Measurements from ENCODE around the gene RPL32. TPM values are rescaled to one million over a fixed set of nuclear protein-coding genes. Genes with fewer than 3 reads are reported as not detected.
"Not testable (repeated sequence)": the region's sequence is repeated elsewhere in the genome, so short reads cannot be mapped to it uniquely, and the experiment has no call there.

The RPL32 gene
- total RNA-seq, 1 donor, result 1,353 TPM

DNA sequence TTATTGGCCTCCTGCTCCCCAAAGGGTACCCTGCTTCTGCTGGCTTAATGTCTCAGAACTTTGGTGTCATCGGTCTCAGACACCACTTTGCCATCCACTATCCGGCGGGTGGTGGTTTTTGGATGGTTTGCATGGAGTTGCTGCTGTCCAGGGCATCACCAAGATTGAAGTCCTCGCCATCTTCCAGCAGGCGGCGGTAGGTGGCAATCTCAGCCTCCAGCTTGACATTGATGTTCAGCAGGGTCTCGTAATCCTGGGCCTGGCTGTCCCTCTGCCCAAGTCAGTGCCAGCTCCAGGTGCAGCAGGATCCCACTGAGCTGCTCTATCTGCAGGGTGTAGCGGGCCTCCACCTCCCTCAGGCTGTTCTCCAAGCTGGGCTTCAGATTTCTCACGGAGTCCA, 54.0 kb downstream of the RPL32 start:
- DNase-seq (ENCODE audit: low read depth), result peak; percentile 33
- TF ChIP-seq, protein P1, sequence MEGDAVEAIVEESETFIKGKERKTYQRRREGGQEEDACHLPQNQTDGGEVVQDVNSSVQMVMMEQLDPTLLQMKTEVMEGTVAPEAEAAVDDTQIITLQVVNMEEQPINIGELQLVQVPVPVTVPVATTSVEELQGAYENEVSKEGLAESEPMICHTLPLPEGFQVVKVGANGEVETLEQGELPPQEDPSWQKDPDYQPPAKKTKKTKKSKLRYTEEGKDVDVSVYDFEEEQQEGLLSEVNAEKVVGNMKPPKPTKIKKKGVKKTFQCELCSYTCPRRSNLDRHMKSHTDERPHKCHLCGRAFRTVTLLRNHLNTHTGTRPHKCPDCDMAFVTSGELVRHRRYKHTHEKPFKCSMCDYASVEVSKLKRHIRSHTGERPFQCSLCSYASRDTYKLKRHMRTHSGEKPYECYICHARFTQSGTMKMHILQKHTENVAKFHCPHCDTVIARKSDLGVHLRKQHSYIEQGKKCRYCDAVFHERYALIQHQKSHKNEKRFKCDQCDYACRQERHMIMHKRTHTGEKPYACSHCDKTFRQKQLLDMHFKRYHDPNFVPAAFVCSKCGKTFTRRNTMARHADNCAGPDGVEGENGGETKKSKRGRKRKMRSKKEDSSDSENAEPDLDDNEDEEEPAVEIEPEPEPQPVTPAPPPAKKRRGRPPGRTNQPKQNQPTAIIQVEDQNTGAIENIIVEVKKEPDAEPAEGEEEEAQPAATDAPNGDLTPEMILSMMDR (IDR thresholded peaks at IDR 0.05; ENCODE audit: insufficient read depth, low read length), result peak; percentile 50
- H3K4me3 ChIP-seq (ENCODE audit: low read depth, low read length), result not testable (repeated sequence)

GRCh38 chr3:12785096-12785495, 56.3 kb downstream of the RPL32 start:
- TF ChIP-seq, protein P1 (IDR thresholded peaks at IDR 0.05; ENCODE audit: insufficient read depth, low read length), result no peak
- H3K4me3 ChIP-seq (ENCODE audit: low read depth, low read length), result no peak overlapping the region
- no peak for DNase-seq (ENCODE audit: low read depth)

Small RNAs within 50 kb of the gene (small RNA-seq; reads per million reads assigned to genes)
- not detected for gene AC034198.1

Other genes starting within 250 kb of the RPL32 start
- 37.5 and 78.0 TPM in 2 replicates for gene RAF1, start 177.4 kb downstream of the RPL32 start, total RNA-seq (ENCODE audit: low replicate concordance)
- not detected in 2 replicates for gene TMEM40, start 82.3 kb downstream of the RPL32 start, total RNA-seq (ENCODE audit: low replicate concordance)
- 6.1 and 11.4 TPM in 2 replicates for gene CAND2, start 44.9 kb downstream of the RPL32 start, total RNA-seq (ENCODE audit: low replicate concordance)
- gene IQSEC1, start 231.9 kb upstream of the RPL32 start, total RNA-seq (ENCODE audit: low replicate concordance), result 15.9 and 16.0 TPM in 2 replicates